Measurements from ENCODE around the gene FTO.

The FTO gene

DNA sequence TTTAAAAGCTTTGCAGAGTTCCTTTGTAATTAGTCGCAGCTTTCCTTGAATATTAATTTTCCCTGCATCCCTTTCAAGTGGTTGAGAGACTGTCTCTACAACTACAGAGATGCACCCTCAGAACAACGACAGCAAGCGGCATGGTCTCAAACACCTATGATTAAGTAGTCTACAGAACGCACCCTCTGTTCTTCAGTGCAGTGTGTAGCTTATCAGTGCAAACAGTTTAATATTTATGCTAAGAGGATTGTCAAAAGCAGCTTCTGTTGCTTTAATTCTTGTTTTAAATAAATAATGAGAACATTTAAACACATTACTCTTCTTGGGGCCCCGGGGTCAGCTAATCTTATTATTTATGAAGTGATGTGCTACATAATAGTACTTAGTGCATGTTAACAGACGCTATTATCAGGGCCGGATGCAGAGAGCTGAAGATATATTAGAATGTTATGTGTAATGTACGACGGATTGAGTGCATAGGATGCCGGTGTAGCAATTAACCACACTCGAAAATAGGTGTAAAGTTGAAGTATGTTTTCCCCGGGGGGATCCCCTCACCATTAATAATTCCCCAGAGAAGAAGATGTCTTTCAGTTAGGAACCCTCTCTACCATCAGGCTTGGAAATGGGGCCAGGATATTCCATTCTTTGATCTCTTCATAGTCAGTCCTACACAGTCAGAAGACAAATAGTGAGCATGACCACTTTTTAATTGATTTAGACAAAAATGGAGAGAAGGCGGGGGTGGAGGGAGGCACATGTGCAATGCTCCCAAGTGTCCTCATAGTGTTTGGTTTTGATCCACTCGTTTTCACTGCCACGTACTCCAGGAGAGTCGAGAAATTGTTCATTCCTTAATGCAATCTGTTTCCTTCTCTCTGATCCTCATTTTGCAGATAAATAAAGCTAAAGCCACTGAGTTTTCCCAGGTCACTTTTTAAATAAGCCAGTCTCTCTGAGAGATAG, 406.3 kb downstream of the FTO start:
- Histone ChIP-seq H2AFZ (ENCODE audit: low read length) (no peak overlapping the region), H3K18ac (ENCODE audit: low read length) (no peak overlapping the region), H3K23ac (ENCODE audit: low read depth, low read length, poor library complexity) (no peak overlapping the region), H2BK5ac (ENCODE audit: low read length) (no peak overlapping the region), H4K8ac (ENCODE audit: low read depth, low read length) (no peak overlapping the region), H3K4me3 (ENCODE audit: low read length in 2 of 2) (no peak overlapping the region), H3K79me1 (ENCODE audit: low read depth, low read length) (no peaks in the 10 kb centered on the region), H3K27me3 (ENCODE audit: control insufficient read depth in 3 of 3, insufficient read depth in 3 of 3, low read depth in 1 of 3, low read length in 3 of 3) (no peaks in the 10 kb centered on the region), H3K36me3 (replicated peaks in 1 of 2; ENCODE audit: control insufficient read depth in 2 of 2, insufficient read depth in 2 of 2, low read length in 2 of 2) (peaks cover 1 to 32% of the 10 kb centered on the region in 2 donors), H2BK120ac (ENCODE audit: low read depth, low read length) (no peak overlapping the region), H4K91ac (ENCODE audit: low read depth, low read length, poor library complexity) (no peak overlapping the region), H3K27ac (replicated peaks; ENCODE audit: low read length) (no peak overlapping the region), H3K14ac (ENCODE audit: low read length) (no peak overlapping the region), H3K4ac (ENCODE audit: low read length) (no peak overlapping the region), H2BK12ac (ENCODE audit: low read length) (no peak overlapping the region), H3K4me2 (ENCODE audit: insufficient read depth, low read length, poor library complexity, severe bottlenecking) (no peak overlapping the region), H3K9me3 (replicated peaks in 1 of 2; ENCODE audit: control insufficient read depth in 2 of 2, insufficient read depth in 1 of 2, low read depth in 1 of 2, low read length in 2 of 2) (no peaks in the 10 kb centered on the region), H2BK15ac (ENCODE audit: low read length) (no peak overlapping the region), H3K9ac (ENCODE audit: low read depth, low read length, poor library complexity) (no peak overlapping the region), H3K4me1 (ENCODE audit: control insufficient read depth in 2 of 2, insufficient read depth in 1 of 2, low read depth in 1 of 2, low read length in 2 of 2) (peaks cover 0 to 1% of the 10 kb centered on the region in 2 donors), H2AK5ac (ENCODE audit: low read depth, low read length) (no peak overlapping the region)
- no peak for DNase-seq (ENCODE audit: low spot score)
- WGBS, 2 donors (ENCODE audit: extremely low coverage in 2 of 2, insufficient read length in 2 of 2, insufficient replicate concordance in 1 of 2): no CpG with 5 or more reads among the region's 16 CpGs

DNA sequence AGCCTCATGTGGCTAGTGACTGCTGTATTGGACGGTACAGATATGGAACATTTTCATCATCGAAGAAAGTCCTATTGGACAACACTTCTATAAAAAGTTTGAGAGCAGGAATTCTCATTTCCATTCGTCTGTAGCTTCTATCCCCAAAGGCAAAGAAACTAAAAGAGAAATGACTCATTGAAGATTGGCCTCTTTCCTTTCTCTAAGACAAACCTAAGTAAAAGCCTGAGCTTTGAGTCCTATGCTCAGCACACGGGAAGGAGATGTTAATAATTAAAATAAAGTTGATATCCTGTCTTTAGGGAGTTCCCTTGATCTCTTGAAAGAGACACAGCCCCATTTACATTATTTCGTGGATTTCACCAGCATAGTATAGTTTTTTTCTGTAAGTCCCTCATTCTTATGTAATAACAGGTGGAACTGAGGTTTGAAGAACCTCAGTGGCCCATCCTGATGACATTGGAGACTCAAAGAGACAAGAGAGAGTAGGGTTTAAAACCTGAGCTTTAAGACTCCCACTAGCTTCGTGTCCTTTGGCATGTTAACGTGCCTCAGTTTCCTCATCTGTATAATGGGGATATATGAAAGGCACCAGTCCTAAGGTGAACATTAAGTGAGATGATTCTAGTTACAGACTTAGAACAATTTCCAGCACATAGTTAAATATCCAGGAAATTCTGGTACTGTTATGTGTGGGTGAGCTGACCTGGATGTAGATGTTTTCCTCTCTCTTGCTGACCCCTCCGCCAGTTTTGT, 408.7 kb downstream of the FTO start:
- Histone ChIP-seq H3K4me1 (ENCODE audit: control insufficient read depth in 2 of 2, insufficient read depth in 1 of 2, low read depth in 1 of 2, low read length in 2 of 2) (no peaks in the 10 kb centered on the region), H3K4me3 (ENCODE audit: low read length in 2 of 2) (no peak overlapping the region), H3K9me3 (replicated peaks in 1 of 2; ENCODE audit: control insufficient read depth in 2 of 2, insufficient read depth in 1 of 2, low read depth in 1 of 2, low read length in 2 of 2) (no peaks in the 10 kb centered on the region), H2BK120ac (ENCODE audit: low read depth, low read length) (no peak overlapping the region), H3K27me3 (ENCODE audit: control insufficient read depth in 3 of 3, insufficient read depth in 3 of 3, low read depth in 1 of 3, low read length in 3 of 3) (no peaks in the 10 kb centered on the region), H3K4me2 (ENCODE audit: insufficient read depth, low read length, poor library complexity, severe bottlenecking) (no peak overlapping the region), H3K9ac (ENCODE audit: low read depth, low read length, poor library complexity) (no peak overlapping the region), H3K23ac (ENCODE audit: low read depth, low read length, poor library complexity) (no peak overlapping the region), H3K27ac (replicated peaks; ENCODE audit: low read length) (no peak overlapping the region), H2AK5ac (ENCODE audit: low read depth, low read length) (no peak overlapping the region), H3K18ac (ENCODE audit: low read length) (no peak overlapping the region), H3K14ac (ENCODE audit: low read length) (no peak overlapping the region), H2BK5ac (ENCODE audit: low read length) (no peak overlapping the region), H2BK15ac (ENCODE audit: low read length) (no peak overlapping the region), H3K36me3 (replicated peaks in 1 of 2; ENCODE audit: control insufficient read depth in 2 of 2, insufficient read depth in 2 of 2, low read length in 2 of 2) (peaks cover 1 to 32% of the 10 kb centered on the region in 2 donors), H4K91ac (ENCODE audit: low read depth, low read length, poor library complexity) (no peak overlapping the region), H4K8ac (ENCODE audit: low read depth, low read length) (no peak overlapping the region), H3K4ac (ENCODE audit: low read length) (no peak overlapping the region), H2BK12ac (ENCODE audit: low read length) (no peak overlapping the region), H3K79me1 (ENCODE audit: low read depth, low read length) (no peaks in the 10 kb centered on the region), H2AFZ (ENCODE audit: low read length) (no peak overlapping the region)
- no CpG with 5 or more reads among the region's 8 CpGs for WGBS, 2 donors (ENCODE audit: extremely low coverage in 2 of 2, insufficient read length in 2 of 2, insufficient replicate concordance in 1 of 2)
- no peak for DNase-seq (ENCODE audit: low spot score)

DNA sequence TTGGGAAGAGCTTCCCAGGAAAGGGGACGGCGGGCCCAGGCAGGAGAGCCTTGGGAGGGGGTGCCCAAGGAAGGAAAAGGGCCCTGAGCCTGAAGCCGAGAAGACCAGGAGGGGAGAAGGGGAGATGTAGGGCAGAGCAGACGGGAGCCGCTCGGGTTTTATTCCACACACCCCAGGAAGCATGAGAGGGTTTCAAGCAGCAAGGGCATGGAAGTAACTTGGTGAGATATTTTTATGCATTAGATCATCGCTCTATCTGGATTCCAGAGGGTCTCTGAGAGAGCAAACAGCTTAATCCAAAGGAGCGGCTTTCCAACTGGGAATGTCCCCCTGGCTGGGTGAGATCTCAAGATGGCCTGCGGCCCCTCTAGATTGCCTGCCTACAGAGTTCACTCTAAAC, 411.6 kb downstream of the FTO start:
- Histone ChIP-seq H3K79me1 (ENCODE audit: low read depth, low read length) (no peaks in the 10 kb centered on the region), H2BK15ac (ENCODE audit: low read length) (no peak overlapping the region), H2AFZ (ENCODE audit: low read length) (no peak overlapping the region), H2BK12ac (ENCODE audit: low read length) (no peak overlapping the region), H3K4me3 (ENCODE audit: low read length in 2 of 2) (no peak overlapping the region), H4K91ac (ENCODE audit: low read depth, low read length, poor library complexity) (no peak overlapping the region), H3K14ac (ENCODE audit: low read length) (no peak overlapping the region), H3K9ac (ENCODE audit: low read depth, low read length, poor library complexity) (no peak overlapping the region), H4K8ac (ENCODE audit: low read depth, low read length) (no peak overlapping the region), H3K27ac (replicated peaks; ENCODE audit: low read length) (no peak overlapping the region), H3K4ac (ENCODE audit: low read length) (no peak overlapping the region), H3K18ac (ENCODE audit: low read length) (no peak overlapping the region), H3K9me3 (replicated peaks in 1 of 2; ENCODE audit: control insufficient read depth in 2 of 2, insufficient read depth in 1 of 2, low read depth in 1 of 2, low read length in 2 of 2) (no peaks in the 10 kb centered on the region), H2BK120ac (ENCODE audit: low read depth, low read length) (no peak overlapping the region), H3K4me2 (ENCODE audit: insufficient read depth, low read length, poor library complexity, severe bottlenecking) (no peak overlapping the region), H3K36me3 (replicated peaks in 1 of 2; ENCODE audit: control insufficient read depth in 2 of 2, insufficient read depth in 2 of 2, low read length in 2 of 2) (peaks cover 1 to 32% of the 10 kb centered on the region in 2 donors), H2AK5ac (ENCODE audit: low read depth, low read length) (no peak overlapping the region), H3K23ac (ENCODE audit: low read depth, low read length, poor library complexity) (no peak overlapping the region), H3K27me3 (ENCODE audit: control insufficient read depth in 3 of 3, insufficient read depth in 3 of 3, low read depth in 1 of 3, low read length in 3 of 3) (no peaks in the 10 kb centered on the region), H3K4me1 (ENCODE audit: control insufficient read depth in 2 of 2, insufficient read depth in 1 of 2, low read depth in 1 of 2, low read length in 2 of 2) (peaks cover 0 to 2% of the 10 kb centered on the region in 2 donors), H2BK5ac (ENCODE audit: low read length) (no peak overlapping the region)
- DNase-seq (ENCODE audit: low spot score): no peak
- WGBS, 2 donors (ENCODE audit: extremely low coverage in 2 of 2, insufficient read length in 2 of 2, insufficient replicate concordance in 1 of 2): no CpG with 5 or more reads among the region's 9 CpGs

DNA sequence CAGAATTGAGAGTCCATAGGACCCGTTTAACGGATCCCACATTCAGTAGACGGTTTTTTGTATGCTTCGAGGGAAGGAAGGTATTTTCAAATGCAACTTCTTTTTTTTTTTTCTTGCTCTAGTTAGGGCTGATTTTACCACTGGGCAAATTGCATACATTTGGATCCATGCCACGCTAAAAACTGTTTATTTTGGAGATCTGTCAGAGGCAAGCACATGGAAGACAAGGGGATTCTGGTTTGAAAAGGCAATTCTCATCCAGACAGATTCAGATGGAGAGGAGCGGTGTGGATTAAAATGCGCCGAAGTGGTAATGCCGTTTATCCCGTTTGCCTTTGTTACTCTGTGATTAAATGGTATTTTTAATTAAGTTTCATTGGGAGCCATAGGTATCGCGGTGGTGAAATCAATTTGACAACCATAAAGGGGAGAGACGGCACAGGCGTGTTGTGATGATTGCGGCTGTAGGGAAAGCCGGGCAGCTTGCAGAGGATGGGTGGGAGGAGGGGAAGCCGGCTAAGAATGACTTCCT, 412.2 kb downstream of the FTO start:
- WGBS, 2 donors (ENCODE audit: extremely low coverage in 2 of 2, insufficient read length in 2 of 2, insufficient replicate concordance in 1 of 2): no CpG with 5 or more reads among the region's 17 CpGs
- Histone ChIP-seq H3K36me3 (replicated peaks in 1 of 2; ENCODE audit: control insufficient read depth in 2 of 2, insufficient read depth in 2 of 2, low read length in 2 of 2) (peaks cover 1 to 32% of the 10 kb centered on the region in 2 donors), H3K4ac (ENCODE audit: low read length) (no peak overlapping the region), H3K27ac (replicated peaks; ENCODE audit: low read length) (no peak overlapping the region), H3K4me2 (ENCODE audit: insufficient read depth, low read length, poor library complexity, severe bottlenecking) (no peak overlapping the region), H3K14ac (ENCODE audit: low read length) (no peak overlapping the region), H3K4me3 (ENCODE audit: low read length in 2 of 2) (no peak overlapping the region), H2BK120ac (ENCODE audit: low read depth, low read length) (no peak overlapping the region), H2BK12ac (ENCODE audit: low read length) (no peak overlapping the region), H3K27me3 (ENCODE audit: control insufficient read depth in 3 of 3, insufficient read depth in 3 of 3, low read depth in 1 of 3, low read length in 3 of 3) (no peaks in the 10 kb centered on the region), H3K79me1 (ENCODE audit: low read depth, low read length) (no peaks in the 10 kb centered on the region), H4K91ac (ENCODE audit: low read depth, low read length, poor library complexity) (no peak overlapping the region), H3K18ac (ENCODE audit: low read length) (no peak overlapping the region), H3K9me3 (replicated peaks in 1 of 2; ENCODE audit: control insufficient read depth in 2 of 2, insufficient read depth in 1 of 2, low read depth in 1 of 2, low read length in 2 of 2) (no peaks in the 10 kb centered on the region), H2BK15ac (ENCODE audit: low read length) (no peak overlapping the region), H3K4me1 (ENCODE audit: control insufficient read depth in 2 of 2, insufficient read depth in 1 of 2, low read depth in 1 of 2, low read length in 2 of 2) (peaks cover 0 to 2% of the 10 kb centered on the region in 2 donors), H2AK5ac (ENCODE audit: low read depth, low read length) (no peak overlapping the region), H3K23ac (ENCODE audit: low read depth, low read length, poor library complexity) (no peak overlapping the region), H2AFZ (ENCODE audit: low read length) (no peak overlapping the region), H2BK5ac (ENCODE audit: low read length) (no peak overlapping the region), H3K9ac (ENCODE audit: low read depth, low read length, poor library complexity) (no peak overlapping the region), H4K8ac (ENCODE audit: low read depth, low read length) (no peak overlapping the region)
- no peak for DNase-seq (ENCODE audit: low spot score)

Measured in neuronal stem cell (in vitro differentiated cells).